ENCODE data around the gene DUSP2.

Gene DUSP2

GRCh38 chr2:96112501-96113366 lies 32.5 kb downstream of the DUSP2 start:
- no peak for DNase-seq

GRCh38 chr2:96111823-96112500 lies 33.3 kb downstream of the DUSP2 start:
- no peak for DNase-seq

DNA sequence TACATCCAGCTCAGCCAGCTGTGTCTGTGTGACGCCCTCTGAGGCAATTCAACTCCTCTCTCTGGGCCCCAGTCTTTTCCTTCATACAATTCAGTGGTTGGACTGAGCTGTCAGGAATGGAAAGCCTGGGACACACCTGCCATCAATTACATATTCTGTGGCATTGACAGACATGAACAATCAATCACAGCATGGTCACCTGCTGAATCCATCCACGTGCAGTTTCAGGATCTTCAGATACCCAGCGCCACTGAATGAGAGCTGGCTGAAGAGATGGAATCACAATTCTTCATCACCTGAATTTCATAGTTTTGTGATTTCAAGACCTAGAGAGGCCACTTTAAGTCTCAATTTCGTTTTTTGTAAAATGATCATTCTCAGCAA lies 34.0 kb downstream of the DUSP2 start:
- no peak for DNase-seq

GRCh38 chr2:96110621-96111256 lies 34.5 kb downstream of the DUSP2 start:
- no peak for DNase-seq

- DNase-seq = no peak
Observed at GRCh38 chr2:96109931-96110511, 35.2 kb downstream of the DUSP2 start.

DNA sequence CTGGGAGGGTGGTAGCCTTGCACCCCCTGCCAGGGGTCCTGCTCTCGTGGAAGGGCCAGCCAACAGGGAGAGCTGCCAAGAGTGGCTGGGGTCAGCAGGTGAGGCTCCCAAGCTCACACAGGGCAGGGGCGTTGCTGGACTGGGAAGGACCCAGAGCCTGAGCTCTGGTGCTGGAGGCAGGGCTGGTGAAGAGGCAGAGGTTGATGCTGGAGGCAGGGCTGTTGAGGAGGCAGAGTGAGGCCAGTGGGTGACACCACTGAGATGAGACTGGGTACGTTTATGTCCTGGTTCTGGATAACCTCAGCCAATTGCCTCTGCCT lies 35.9 kb downstream of the DUSP2 start:
- no peak for DNase-seq

GRCh38 chr2:96108541-96109360 lies 36.5 kb downstream of the DUSP2 start:
- peak; percentile 41 for DNase-seq

- no peak for DNase-seq
Observed at GRCh38 chr2:96108151-96108540, 37.1 kb downstream of the DUSP2 start.

DNA sequence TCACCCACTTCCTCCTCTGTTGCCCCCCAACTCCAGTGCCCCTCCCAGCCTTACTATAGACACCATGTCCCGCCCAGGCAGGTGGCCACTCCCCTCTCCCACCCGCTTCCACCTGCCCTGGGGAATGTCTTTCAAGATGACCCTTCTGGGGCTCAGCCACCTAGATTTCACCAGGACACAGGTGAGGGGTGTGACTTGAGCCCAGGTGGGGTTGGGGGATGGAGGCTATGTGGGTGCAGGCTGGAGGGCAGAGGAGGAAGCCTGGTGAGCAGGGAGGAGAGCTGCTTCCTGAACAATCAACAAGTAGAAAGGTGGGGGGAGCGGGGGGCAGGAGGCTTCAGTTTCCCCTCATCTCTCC lies 37.6 kb downstream of the DUSP2 start:
- DNase-seq = no peak

GRCh38 chr2:96106991-96107707 lies 38.1 kb downstream of the DUSP2 start:
- DNase-seq = no peak

GRCh38 chr2:96105994-96106715 lies 39.1 kb downstream of the DUSP2 start:
- no peak for DNase-seq

DNA sequence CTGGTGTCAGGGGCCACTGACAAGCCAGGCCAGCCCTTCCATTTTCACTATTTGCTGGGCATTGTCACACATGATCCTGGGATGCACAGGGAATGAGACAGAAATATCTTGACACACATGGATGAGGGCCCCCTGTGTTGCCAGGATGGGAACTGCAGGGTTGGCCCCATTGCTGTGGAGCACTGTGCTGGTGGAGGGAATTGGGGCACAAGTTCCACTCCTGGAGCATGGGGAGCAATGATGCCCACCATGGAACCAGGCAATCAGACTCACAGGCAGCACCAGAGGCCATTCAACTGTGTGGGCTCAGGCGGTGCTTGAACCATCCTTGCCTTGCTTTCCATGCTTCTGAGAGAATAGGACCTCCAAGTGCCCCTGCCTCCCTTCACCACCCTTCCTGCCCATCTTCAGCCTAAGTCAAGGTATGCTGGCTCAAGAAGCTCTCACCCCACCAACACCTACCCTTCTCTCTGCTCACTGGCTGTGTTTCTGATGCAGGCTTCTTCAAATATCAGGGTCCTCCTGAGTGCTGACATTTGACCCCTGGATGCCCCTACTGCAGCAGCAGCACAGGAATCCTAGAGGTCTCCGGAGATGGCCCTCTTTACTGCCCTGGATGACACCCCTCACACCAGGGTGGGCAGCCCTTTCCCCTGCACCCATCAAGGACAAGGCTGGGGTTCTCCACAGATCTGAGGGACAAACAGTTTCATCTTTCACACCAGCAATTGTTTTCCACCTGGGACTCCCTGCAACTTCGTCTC lies 39.9 kb downstream of the DUSP2 start:
- DNase-seq = no peak

DNA sequence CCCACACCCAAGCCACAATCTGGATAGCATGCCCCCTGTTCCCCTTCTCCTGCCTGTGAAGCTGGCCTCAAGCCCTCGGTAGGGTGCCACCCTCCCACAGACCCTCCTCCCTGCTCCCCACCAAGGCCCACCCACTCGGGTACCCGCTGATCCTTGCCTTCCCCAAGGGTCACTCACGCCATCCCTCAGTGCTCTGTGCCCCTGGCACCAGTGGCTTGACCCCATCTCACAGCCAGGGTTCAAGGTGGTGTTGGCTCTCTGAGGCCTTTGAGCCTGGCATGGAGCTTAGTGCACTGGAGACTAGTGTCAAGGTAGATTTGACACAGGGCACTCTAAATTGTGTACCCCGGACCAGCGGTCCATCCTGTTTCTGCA lies 40.8 kb downstream of the DUSP2 start:
- DNase-seq = no peak

DNA sequence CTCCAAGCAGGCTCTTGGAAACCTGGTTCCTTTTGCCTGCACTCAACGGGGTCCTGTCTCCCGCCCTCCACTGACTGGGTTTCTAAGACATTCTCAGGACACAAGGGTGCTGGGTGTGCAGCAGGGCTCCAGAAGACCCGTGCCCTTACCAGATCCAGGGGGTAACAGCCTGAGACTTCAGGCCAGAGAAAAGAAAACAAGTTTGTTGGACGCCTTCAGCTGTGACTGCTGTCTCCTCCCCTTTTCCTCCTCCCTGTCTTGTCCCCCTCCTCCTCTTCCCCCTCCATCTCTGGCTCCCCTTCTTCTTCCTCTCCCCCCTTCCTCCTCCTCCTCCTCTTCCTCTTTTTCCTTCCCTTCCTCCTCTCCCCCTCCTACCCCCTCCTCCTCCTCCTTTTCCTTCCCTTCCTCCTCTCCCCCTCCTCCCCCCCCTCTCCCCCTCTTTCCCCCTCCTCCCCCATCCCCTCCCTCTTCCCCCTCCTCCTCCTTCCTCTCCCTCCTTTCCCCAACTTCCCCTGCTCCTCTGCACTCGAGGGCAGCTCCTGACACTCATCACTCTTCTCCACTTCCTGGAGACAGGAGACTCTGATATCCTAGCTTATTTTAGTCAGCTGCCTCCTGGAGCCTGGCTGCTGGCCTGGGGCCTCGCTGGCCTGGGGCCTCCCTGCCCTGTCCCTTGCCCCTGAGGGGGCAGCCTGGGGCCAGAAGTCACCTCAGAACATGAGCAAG lies 41.3 kb downstream of the DUSP2 start:
- DNase-seq = peak; percentile 23

DNA sequence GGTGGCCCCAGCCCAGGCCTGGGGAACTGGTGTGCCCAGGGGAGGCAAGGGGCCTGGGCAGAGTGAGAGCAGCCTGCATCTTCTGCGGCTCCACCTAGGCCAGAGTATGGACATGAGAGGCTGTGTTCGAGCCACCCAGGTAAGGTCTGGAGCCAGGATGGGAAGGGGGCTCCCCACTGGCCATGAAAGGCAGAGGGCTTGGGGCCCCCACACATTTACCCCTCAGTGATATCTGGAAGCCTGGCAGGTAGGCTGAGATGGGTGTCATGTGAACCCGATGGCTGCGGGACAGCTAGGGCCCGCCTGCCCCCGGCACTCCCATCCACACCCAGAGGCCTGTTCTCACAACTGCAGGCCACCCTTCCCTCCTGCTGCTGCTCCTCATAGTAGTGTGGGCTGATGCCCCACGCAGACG lies 42.0 kb downstream of the DUSP2 start:
- DNase-seq = no peak

- no peak for DNase-seq
Observed at GRCh38 chr2:96102596-96103186, 42.5 kb downstream of the DUSP2 start.

DNA sequence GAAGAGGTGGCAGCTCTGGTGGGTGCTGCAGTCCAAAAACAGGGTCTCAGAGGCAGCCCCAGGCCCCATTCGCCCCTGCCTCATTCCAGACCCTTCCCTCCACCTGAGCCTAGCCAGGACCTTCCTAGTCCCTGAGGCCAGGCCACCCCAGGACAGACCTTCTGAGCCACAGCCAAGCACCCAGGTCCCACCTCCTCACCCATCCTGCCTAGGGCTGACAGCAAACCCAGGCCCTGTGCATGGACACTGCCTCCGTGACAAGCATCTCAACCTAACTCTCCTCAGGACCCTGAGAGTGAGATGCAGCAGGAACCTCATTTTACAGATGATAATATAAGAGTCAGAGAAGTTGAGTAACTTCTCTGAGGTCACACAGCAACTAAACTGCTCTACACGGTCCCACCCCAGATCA lies 44.3 kb downstream of the DUSP2 start:
- DNase-seq = no peak

DNA sequence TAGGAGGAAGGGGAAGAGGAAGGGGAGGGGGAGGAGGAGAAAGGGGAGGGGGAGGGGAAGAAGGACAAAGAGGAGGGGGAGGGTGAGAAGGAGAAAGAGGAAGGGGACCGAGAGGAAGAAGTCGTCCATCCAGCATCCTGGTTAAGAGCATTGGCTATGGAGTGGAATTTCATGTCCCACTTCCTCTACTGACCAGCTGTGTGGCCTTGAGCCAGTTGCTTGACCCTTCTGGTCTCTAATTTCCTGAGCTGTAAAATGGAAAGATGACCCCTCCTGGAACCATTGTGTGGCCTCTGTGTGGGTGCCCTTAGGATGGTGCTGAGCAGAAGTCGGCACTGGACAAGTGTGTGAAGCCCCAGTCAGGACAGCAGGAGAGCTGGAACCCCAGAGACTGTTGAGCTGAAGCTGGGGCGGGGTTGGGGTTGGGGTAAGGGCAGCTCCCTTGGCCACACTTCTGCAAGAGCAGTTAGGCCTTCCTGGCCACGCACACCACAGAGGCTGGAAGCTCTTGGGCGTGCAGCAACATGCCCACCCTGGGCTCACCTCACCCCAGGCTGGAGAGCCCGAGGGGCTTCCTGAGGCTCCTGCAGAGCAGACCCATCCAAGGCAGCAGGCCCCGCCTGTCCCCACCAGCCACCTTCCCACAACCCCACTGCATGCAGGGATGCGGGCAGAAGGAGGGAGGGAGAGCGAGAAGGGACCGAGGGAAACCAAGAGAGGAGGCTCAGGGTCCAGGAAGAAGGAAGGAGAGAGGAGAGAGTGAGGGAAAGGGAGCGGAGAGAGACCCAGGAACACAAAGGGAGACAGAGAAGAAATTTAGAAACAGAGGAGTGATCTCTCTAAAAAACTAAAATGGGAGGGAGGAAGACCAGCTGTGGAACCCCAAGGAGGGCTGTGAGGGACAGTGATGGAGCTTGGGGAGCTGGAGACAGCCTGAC lies 45.1 kb downstream of the DUSP2 start:
- no peak for DNase-seq

All from fibroblast of skin of right biceps (primary cell).